Measurements from ENCODE around the gene POLR1G. TPM values are rescaled to one million over a fixed set of nuclear protein-coding genes. Genes with fewer than 3 reads are reported as not detected.

POLR1G gene
- total and polyA plus RNA-seq, 9 of the 15 experiments (the other 6 are each of a cell fraction or from before 2014, with no cell fraction given): 3.0 to 50.1 (median 27.4) TPM

GRCh38 chr19:45356760-45357444, 49.5 kb upstream of the POLR1G start:
- WGBS (ENCODE audit: insufficient coverage, low coverage, missing lambda C conversion rate): 53% methylated on average over 15 of the region's 20 CpGs
- H3K4me2 ChIP-seq (ENCODE audit: insufficient read depth, low read length): no peak overlapping the region
- peaks cover 0 to 30% of the 10 kb centered on the region in 2 experiments; a peak in 2 of 5 replicates for H3K4me1 ChIP-seq (replicated peaks in 1 of 2; ENCODE audit: control insufficient read depth in 2 of 2, insufficient read depth in 2 of 2, low read length in 2 of 2)
- H3K9me1 ChIP-seq (ENCODE audit: control insufficient read depth, insufficient read depth, low read length): no peaks in the 10 kb centered on the region
- no peaks in the 10 kb centered on the region for H3K79me2 ChIP-seq (ENCODE audit: control insufficient read depth, insufficient read depth, low read length)
- FAIRE-seq (no peak), DNase-seq (ENCODE audit: extremely low read depth in 1 of 4, low spot score in 3 of 4) (peak in 1 of 4 experiments; percentile 46), ATAC-seq (no peak; the same call in 2 of the 3 replicates)
- peak overlapping the region in 1 of 2 experiments; percentile 26; a peak in 2 of 4 replicates for H3K9ac ChIP-seq (ENCODE audit: insufficient read depth in 1 of 2, low read depth in 2 of 2, low read length in 2 of 2)
- no TSS peak for BruUV-seq (replicated peaks)
- no peaks in the 10 kb centered on the region for H3K9me3 ChIP-seq (replicated peaks; ENCODE audit: control insufficient read depth, insufficient read depth, low read depth, low read length)
- no peak overlapping the region for H3K27ac ChIP-seq (ENCODE audit: extremely low read depth, low read depth, low read length)
- H3K27me3 ChIP-seq (ENCODE audit: control insufficient read depth in 2 of 2, insufficient read depth in 2 of 2, low read length in 2 of 2): no peaks in the 10 kb centered on the region
- in situ Hi-C loops (cut with MboI): no loop called here
- intact Hi-C loops (cut with micrococcal nuclease): no loop called here
- CTCF ChIA-PET (ENCODE audit: low intra/inter-chr PET ratio): no interaction called here
- H2AFZ ChIP-seq (ENCODE audit: low read depth, low read length): no peak overlapping the region
- POLR2A ChIA-PET: interaction anchor here (0.5 kb wide), 1 partner anchor 66 kb away, joined by 3 read pairs; no protein-coding TSS in a partner anchor
- peaks cover 84% of the 10 kb centered on the region; the same call in 2 of the 3 replicates for H3K36me3 ChIP-seq (ENCODE audit: control insufficient read depth, insufficient read depth, low read length)
- H3K4me3 ChIP-seq: no peak overlapping the region
- H4K20me1 ChIP-seq (replicated peaks; ENCODE audit: control insufficient read depth, insufficient read depth, low read length): no peaks in the 10 kb centered on the region; the same call in 1 of the 2 replicates
- TF ChIP-seq EP300 (IDR thresholded peaks at IDR 0.05; ENCODE audit: low read length): no peak
- no peak for TF ChIP-seq TSC22D4 (tag; IDR thresholded peaks at IDR 0.05)
- TF ChIP-seq SNIP1 (IDR thresholded peaks at IDR 0.05; ENCODE audit: low read depth): no peak
- peak; percentile 32; the same call in 1 of the 2 replicates for TF ChIP-seq ZBTB33 (CRISPR knock-in tag; IDR thresholded peaks at IDR 0.05)
- TF ChIP-seq ZC3H4 (CRISPR knock-in tag; IDR thresholded peaks at IDR 0.05; ENCODE audit: borderline replicate concordance): 0 out of 2 replicates have a peak, but pooled peaks have one; percentile 48
- peak; percentile 91 for TF ChIP-seq RBM25 (IDR thresholded peaks at IDR 0.05; ENCODE audit: low read depth, low read length, severe bottlenecking)
- peak; percentile 36; the same call in 1 of the 2 replicates for TF ChIP-seq CBX1 (IDR thresholded peaks at IDR 0.05; ENCODE audit: low read depth)
- no peak for TF ChIP-seq BRCA1 (IDR thresholded peaks at IDR 0.05)
- 0 out of 2 replicates have a peak, but pooled peaks have one; percentile 32 for TF ChIP-seq BRCA1 (CRISPR knock-in tag; IDR thresholded peaks at IDR 0.05)
- peak in 1 of 2 experiments; percentile 46; a peak in 1 of 3 replicates for TF ChIP-seq CBX3 (IDR thresholded peaks at IDR 0.05; ENCODE audit: borderline replicate concordance in 1 of 2, low read length in 2 of 2)
- TF ChIP-seq PHB2 (IDR thresholded peaks at IDR 0.05; ENCODE audit: low read depth): no peak
- peak; percentile 31 for TF ChIP-seq PHF20 (IDR thresholded peaks at IDR 0.05; ENCODE audit: partially characterized antibody)
- peak; percentile 95 for TF ChIP-seq ADNP (tag; IDR thresholded peaks at IDR 0.05)
- peak; percentile 32 for TF ChIP-seq TAL1 (IDR thresholded peaks at IDR 0.05)
- peak; percentile 79 to 90 for TF ChIP-seq KDM1A (IDR thresholded peaks at IDR 0.05)
- TF ChIP-seq HMBOX1 (IDR thresholded peaks at IDR 0.05): no peak
- peak; percentile 48; the same call in 1 of the 2 replicates for TF ChIP-seq SMARCA5 (IDR thresholded peaks at IDR 0.05)
- peak; percentile 82 for TF ChIP-seq RFX1 (IDR thresholded peaks at IDR 0.05)
- peak; percentile 61; the same call in 1 of the 2 replicates for TF ChIP-seq HDAC2 (IDR thresholded peaks at IDR 0.05)
- no peak for TF ChIP-seq DIDO1 (tag; IDR thresholded peaks at IDR 0.05; ENCODE audit: low read depth)
- TF ChIP-seq MAFF (IDR thresholded peaks at IDR 0.05; ENCODE audit: low read length): peak; percentile 42
- TF ChIP-seq ZBTB17 (CRISPR knock-in tag; IDR thresholded peaks at IDR 0.05): no peak
- no peak for TF ChIP-seq ATF1 (CRISPR knock-in tag; IDR thresholded peaks at IDR 0.05)
- no peak for TF ChIP-seq ATF1 (tag; IDR thresholded peaks at IDR 0.05)
- TF ChIP-seq ZNF239 (CRISPR knock-in tag; IDR thresholded peaks at IDR 0.05): no peak

Measured in K562 (cell line).